ENCODE data around the gene MKI67. TPM values are rescaled to one million over a fixed set of nuclear protein-coding genes. Genes with fewer than 3 reads are reported as not detected.
A peak's percentile ranks its signal among the peaks of the same experiment; 100 is the strongest.

Gene MKI67
- total RNA-seq, 1 experiment from 2014 or later: 85.4 TPM

- DNase-seq (ENCODE audit: low read depth): no peak
Measured at GRCh38 chr10:128065881-128066534, 60.2 kb downstream of the MKI67 start.

GRCh38 chr10:128064970-128065580, 61.1 kb downstream of the MKI67 start:
- no peak for DNase-seq (ENCODE audit: low read depth)

DNA sequence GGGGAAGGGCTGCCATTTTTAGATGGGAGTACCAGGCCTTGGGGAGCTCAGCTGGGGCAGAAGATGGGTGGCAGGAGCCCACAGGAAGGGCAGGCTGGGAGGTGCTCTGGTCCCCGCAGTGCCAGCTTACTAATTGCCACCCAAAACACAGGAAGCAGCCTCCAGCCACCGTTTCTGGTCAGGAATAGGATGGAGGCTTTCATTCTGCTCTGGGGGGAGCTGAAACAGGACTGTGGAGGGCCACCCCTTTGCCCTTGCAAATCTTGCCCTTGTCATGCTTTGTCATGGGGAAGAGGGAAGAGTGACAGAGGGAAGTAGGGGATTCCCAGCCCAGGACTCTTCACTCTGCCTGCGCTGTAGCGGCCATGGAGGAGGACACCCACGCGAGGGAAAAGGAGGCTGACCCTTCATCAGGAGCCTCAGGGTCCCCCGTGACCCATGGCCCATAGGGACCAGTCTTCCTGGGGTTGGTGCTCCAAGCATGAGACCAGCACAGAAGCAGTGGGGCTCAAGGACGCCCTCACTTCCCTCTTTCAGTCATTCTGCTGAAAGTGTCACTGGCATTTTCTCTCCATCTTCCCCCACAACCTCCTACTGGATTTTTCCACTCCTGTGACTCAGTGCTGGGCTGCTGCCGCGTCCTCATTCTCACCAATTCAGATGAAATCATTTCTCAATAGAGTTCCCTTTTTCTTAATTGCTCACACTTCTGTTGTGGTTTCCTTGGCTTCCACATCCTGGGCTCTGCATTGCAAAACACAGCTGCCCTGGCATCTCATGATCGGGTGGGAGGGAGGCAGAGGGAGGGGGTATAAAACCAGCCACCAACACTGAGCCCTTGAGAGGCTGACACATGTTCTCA, 61.9 kb downstream of the MKI67 start:
- peak; percentile 88 for DNase-seq (ENCODE audit: low read depth)

DNA sequence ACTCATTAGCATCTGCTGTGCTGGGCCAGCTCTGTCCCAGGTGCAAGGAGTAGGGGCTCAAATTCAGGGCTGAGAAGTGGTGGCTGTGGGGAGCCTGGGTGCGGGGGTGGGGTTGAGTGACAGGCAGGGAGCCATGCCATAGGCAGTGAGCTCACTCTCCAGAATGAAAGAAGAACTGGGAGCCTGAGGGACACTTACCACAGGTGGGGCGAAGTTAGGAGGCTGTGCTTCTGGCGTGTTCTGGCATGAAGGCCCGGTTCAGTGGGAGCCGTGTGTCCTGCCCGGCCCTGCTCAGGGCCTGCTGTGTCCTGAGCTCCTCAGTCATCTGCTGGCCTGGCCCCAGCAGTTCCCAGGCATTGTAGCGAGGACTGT, 62.5 kb downstream of the MKI67 start:
- DNase-seq (ENCODE audit: low read depth): no peak

DNA sequence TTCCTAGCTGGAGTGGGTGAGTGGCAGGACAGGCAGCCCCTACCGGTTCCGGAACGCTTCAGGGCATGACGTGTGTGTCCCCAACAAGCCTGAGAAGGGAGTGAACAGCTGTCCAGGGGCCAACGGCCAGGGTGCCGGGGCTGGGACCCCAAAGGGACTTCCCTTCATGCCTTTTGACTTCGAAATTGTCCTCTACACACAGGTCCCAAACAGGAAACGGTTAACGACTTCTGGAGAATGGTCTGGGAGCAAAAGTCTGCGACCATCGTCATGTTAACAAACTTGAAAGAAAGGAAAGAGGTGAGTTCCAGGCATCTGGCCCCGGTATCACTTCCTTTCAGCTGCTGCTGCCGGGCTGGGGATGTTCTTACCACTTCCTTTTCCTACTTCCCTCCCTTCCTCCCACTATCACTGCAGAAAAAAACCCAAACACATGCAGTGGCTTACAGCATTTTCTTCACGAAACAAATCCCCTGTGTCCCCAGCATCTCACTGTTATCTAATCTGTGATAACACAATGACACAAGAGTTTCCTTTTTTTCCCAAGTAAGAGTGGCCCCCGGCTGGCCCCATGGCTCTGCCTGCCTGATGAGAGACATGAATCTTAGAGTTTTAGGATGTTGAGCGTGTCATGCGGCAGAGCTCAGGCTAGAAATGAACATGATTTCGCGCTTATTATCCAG, 63.2 kb downstream of the MKI67 start:
- no peak for DNase-seq (ENCODE audit: low read depth)

GRCh38 chr10:128062331-128062880, 63.8 kb downstream of the MKI67 start:
- DNase-seq (ENCODE audit: low read depth): no peak

GRCh38 chr10:128061306-128062300, 64.6 kb downstream of the MKI67 start:
- DNase-seq (ENCODE audit: low read depth): no peak

DNA sequence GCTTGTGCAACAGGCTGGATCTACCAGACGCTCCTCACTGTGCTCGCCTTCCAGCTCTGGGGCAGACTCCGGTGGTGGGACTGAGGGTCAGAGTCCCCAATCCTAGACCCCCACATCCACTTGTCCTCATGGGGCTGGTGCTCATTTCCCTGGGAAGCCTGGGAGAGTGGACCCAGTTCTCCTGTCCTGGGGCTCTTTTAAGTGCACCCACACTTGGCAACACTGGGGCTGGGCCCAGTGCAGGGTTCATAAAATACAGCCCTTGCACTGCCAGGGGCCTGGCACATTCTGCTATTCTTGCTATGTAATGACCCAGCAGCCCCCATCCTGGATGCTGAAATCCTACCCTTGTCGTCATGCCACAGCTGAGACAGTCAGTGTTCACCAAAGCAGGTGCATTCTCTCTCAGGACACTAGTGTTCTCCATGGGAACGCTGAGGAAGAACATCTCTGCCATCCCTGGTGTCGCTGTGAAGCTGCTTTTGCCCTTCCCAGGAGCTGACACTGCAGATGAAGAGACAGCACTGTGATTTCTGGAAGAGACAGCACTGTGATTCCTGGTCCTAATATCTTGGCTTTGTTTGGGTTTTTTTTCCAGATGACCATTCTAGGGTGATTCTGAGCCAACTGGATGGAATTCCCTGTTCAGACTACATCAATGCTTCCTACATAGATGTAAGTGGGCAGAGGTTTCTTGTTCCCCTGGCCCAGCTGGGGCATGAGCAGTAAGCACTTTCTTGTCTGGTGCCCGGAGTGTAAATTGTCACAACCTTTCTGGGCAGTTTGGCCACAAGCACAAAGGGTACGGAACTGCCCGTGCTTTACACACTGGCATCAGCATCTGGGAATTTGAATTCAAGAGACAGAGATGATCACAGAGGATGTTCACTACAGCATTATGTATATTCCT, 65.6 kb downstream of the MKI67 start:
- DNase-seq (ENCODE audit: low read depth): no peak

GRCh38 chr10:128059982-128060293, 66.3 kb downstream of the MKI67 start:
- DNase-seq (ENCODE audit: low read depth): no peak

DNA sequence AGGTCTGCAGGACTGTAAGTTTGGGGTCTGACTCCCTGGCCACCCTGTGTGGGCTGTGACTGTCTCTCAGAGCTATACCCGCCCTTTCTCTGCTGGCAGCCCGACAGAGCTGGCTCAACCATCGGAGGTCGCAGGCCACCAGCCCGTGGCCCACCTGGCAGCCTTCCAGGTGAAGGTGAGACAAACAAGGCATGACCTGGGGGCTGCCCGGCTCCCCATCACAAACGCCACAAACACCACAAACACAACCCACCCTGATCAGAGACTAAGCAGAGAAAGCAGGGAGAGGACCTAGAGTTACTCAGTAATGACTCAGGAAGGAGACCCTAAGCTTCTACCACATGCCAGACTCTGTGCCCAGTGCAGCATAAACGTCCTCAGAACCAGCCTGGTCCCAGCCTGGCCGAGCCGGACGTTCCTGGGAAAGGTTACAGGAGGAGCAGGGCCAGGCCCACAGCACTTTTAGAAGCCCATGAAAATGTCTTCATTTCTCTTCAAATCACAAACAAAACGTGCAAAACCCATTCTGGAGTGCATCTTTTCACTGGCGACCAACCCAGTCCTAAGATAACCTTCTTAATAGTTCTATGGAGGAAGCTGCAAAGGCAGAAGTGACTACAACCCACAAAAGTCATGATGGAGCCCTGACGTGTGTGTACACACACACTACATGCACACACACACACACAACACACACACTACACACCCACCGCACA, 66.8 kb downstream of the MKI67 start:
- DNase-seq (ENCODE audit: low read depth): no peak

DNA sequence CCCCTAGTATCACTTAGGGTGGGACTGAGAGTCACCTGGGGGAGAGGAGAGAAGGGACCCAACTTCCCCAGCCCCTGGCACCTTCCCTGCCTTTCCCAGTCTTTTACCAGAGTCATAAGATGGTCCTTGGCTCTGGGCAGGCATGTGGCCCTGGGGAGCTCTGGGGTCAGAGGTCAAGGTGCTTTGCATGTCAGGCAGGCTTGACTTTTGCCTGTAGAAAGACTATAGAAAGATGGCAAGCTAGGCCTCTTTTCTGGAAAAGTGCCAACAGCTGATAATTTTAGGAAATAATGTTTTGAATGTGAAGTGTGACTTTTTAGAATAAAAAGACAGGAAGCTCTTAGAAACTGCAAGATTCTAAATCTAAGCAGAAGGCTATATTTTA, 67.5 kb downstream of the MKI67 start:
- DNase-seq (ENCODE audit: low read depth): no peak

DNA sequence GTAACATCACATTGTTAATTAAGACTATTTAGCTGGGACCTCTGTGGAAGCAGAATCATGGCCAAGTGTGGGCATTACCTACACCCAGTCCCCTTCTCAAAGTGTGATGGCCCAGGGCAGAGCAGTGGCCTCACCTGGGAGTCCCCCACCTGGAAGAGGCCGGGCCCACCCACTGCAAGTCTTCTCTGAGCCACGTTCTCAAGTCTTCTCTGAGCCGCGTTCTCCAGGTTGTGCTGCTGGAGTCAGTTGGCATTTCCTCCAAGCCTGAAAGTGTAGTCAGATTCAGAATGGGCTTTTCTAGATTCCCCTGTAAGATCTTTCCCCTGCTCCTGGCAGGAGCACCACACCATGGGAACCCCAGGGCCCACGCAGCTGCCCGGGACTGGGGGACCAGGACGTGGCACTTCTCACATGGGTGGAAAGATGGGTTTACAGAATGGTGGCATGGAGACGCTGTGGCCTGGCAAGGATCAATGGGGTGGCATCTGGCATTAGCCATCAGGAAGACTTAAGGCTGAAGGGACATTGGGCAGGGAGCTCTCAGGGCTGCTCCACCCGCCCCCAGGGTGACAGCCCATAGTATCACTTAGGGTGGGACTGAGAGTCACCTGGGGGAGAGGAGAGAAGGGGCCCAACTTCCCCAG, 68.0 kb downstream of the MKI67 start:
- no peak for DNase-seq (ENCODE audit: low read depth)

DNA sequence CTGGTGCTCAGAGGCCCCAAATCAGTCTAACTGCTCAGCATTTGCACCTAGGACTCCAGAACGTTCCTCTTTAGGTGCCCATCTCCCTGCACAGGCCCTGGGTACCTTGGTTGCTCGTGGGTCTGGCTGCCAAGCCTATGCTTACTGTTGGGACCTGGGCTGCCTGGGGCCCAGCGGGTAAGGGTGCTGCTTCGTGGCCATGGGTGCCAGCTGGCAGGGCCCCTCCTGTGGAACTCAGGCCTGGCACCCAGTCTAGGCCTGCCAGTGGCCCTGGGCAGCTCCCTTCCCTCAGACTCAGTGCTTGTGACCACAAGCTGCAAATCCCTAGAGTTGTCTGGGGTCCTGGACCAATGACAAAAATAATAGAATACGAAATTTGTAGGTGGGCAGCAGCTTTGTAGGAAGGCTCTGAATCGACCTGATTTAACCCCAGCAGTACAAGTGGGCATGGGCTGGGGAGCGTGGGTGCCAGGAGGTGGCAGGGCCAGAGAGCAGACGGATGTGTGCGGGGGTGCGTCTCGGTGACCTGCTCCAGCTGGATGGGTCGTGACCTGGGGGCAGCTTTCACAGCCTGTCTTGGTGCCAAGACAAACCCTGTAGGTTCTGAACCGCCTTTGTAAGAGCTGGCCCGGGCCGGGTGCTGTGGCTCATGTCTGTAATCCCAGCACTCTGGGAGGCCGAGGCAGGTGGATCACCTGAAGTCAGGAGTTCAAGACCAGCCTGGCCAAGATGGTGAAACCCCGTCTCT, 69.7 kb downstream of the MKI67 start:
- DNase-seq (ENCODE audit: low read depth): no peak

DNA sequence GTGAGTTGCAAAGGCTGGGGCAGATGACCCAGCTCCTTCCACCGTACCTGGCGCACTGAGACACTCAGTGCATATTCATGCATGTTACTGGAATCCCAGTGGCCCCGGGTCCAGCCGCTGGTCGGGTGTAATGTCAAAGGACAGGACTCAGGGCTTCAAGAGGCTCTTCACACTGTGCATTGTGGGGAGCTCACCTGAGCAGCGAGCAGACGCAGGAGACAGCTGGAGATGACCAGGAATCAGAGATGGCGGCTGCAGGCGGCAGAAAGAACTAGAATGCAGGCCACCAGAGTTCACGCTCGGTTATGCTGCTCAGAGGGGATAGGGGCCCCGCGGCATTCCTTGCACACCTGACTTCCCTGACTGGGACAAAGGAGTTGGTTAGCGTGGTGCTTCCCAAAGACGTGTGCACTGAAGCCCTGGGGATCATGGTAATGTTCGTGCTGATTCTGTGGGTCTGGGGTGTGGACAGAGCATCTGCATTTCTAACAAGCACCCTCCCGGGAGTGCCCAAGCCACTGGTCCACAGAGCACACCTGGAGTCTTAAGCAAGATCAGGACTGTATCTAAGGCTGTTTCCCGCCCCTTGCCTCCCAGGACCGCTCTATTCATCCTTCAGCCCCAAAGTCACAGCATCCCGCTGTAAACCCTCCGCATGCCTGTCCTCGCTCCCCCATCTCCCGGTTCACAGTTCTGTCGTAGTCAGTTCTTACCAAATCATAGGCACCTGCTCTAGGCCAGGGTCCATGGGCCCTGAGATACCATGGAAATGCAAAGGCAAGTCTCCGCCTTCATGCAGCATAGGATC, 71.0 kb downstream of the MKI67 start:
- no peak for DNase-seq (ENCODE audit: low read depth)

- no peak for DNase-seq (ENCODE audit: low read depth)
Measured at GRCh38 chr10:128054163-128054970, 71.9 kb downstream of the MKI67 start.

DNA sequence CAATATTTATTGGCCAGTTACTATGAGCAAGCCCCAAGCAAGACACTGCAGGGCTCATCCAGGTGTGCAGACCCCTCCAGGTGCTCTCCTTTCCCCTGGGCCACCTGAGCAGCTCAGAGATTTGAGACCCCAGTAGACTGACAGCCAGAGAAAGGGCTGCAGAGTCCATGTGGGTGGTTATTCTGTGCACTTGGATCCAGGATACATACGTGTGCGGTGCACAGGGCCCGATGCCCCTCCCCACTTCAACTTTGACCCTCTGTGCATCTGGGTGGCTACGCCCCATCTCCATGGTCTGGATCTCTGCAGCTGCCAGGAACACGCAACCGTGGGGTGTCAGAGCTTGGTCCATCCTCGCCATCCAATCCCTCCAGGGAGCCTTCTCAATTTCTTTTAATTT, 72.9 kb downstream of the MKI67 start:
- no peak for DNase-seq (ENCODE audit: low read depth)

Measured in M059J (cell line).